HG02588 (cell line): Measurements from ENCODE around the gene RILPL1.
"Not testable (repeated sequence)": the region's sequence is repeated elsewhere in the genome, so short reads cannot be mapped to it uniquely, and the experiment has no call there.

Experiments used
- ATAC-seq: cut with Tn5 transposase; IDR thresholded peaks from one replicate; pipeline ENCODE4 v1.9.1; 2021; ENCODE audit warnings: mild to moderate bottlenecking, moderate library complexity; ENCODE audit not compliant: unreplicated experiment

The RILPL1 gene

GRCh38 chr12:123498126-123498825, 35.2 kb downstream of the RILPL1 start:
- no peak for ATAC-seq

- ATAC-seq = no peak
These were observed 36.5 kb downstream of the RILPL1 start for GRCh38 chr12:123497065-123497464.

- ATAC-seq = no peak
These were observed 39.2 kb downstream of the RILPL1 start for GRCh38 chr12:123494124-123494851.

- not testable (repeated sequence) for ATAC-seq
These were observed 41.0 kb downstream of the RILPL1 start for GRCh38 chr12:123492339-123493039.

- ATAC-seq = no peak
These were observed 42.0 kb downstream of the RILPL1 start for GRCh38 chr12:123491481-123491880.

- no peak for ATAC-seq
These were observed 42.5 kb downstream of the RILPL1 start for GRCh38 chr12:123491056-123491455.

- no peak for ATAC-seq
These were observed 43.4 kb downstream of the RILPL1 start for GRCh38 chr12:123490089-123490488.

GRCh38 chr12:123489580-123489979, 43.9 kb downstream of the RILPL1 start:
- no peak for ATAC-seq

GRCh38 chr12:123488539-123489230, 44.8 kb downstream of the RILPL1 start:
- no peak for ATAC-seq

- ATAC-seq = no peak
These were observed 46.1 kb downstream of the RILPL1 start for GRCh38 chr12:123487428-123487827.

- ATAC-seq = no peak
These were observed 47.8 kb downstream of the RILPL1 start for GRCh38 chr12:123485756-123486155.

- ATAC-seq = no peak
These were observed 49.8 kb downstream of the RILPL1 start for GRCh38 chr12:123483602-123484248.

- no peak for ATAC-seq
These were observed 50.6 kb downstream of the RILPL1 start for GRCh38 chr12:123482876-123483275.

- not testable (repeated sequence) for ATAC-seq
These were observed 52.3 kb downstream of the RILPL1 start for GRCh38 chr12:123481251-123481650.

- ATAC-seq = no peak
These were observed 53.9 kb downstream of the RILPL1 start for GRCh38 chr12:123479442-123480180.

GRCh38 chr12:123478762-123479161, 54.8 kb downstream of the RILPL1 start:
- no peak for ATAC-seq

- ATAC-seq = no peak
These were observed 55.5 kb downstream of the RILPL1 start for GRCh38 chr12:123478069-123478468.

- no peak for ATAC-seq
These were observed 58.2 kb downstream of the RILPL1 start for GRCh38 chr12:123475246-123475703.

- ATAC-seq = no peak
These were observed 58.9 kb downstream of the RILPL1 start for GRCh38 chr12:123474485-123475245.
